Measurements from ENCODE around the gene SIPA1L3.
"Not testable (repeated sequence)": the region's sequence is repeated elsewhere in the genome, so short reads cannot be mapped to it uniquely, and the experiment has no call there.

SIPA1L3 gene

DNA sequence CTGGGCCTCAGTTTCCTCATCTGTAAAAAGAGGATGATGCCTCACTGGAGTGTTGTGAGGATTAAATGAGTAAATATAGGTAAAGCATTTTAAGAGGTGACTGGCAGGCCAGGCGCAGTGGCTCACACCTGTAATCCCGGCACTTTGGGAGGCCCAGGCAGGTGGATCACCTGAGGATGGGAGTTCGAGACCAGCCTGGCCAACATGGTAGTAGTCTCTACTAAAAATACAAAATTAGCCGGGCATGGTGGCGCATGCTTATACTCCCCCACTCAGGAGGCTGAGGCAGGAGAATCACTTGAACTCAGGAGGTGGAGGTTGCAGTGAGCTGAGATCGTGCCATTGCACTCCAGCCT, 317.8 kb downstream of the SIPA1L3 start:
- peaks cover 29% of the 10 kb centered on the region for H3K27me3 ChIP-seq (ENCODE audit: control insufficient read depth, insufficient read depth, low read length, poor library complexity, severe bottlenecking)
- not testable (repeated sequence) for H3K4me1 ChIP-seq (ENCODE audit: control insufficient read depth, insufficient read depth, low read length); H3K9me3 ChIP-seq (ENCODE audit: control insufficient read depth, low read length); H3K4me3 ChIP-seq (ENCODE audit: insufficient read depth, low read depth, low read length); H3K27ac ChIP-seq (ENCODE audit: insufficient read depth, low read depth, low read length, poor library complexity, severe bottlenecking); H3K36me3 ChIP-seq (ENCODE audit: control insufficient read depth, insufficient read depth, low read length)
- 93 to 96% methylated on average over 5 of the region's 6 CpGs for WGBS, 2 experiments

DNA sequence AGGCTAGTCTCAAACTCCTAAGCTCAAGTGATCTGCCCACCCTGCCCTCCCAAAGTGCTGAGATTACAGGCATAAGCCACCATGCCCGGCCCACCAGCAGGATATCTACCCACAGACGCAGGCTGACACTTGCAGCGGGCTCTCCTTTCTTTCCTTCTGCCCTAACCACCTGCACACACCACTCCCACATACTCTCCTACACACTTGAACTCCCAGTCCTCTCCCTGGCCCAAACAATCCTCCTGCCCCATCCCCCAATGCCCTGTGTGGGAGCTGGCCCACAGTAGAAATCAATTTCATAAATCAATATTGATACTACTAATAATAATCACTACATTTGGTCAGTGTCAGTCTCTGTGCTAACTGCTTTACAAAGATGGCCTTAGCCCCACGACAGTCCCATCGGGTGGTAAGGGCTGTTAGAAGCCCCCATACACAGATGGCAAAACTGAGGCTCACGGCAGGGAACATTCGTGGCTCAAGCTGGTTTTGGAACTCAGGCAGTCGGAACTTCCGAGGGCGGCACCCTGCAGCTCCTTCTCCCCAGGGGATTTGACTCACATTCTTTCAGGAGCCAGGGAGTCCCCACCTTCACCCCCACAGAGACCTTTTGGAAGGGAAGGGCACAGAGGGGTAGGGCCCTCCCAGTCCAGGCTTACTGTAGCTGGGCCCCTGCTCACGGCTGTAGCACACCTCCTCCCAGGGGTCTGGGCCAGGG, 320.4 kb downstream of the SIPA1L3 start:
- 38 to 45% methylated on average over 11 of the region's 11 CpGs for WGBS, 2 experiments
- H3K9me3 ChIP-seq (ENCODE audit: control insufficient read depth, low read length) = no peaks in the 10 kb centered on the region
- H3K36me3 ChIP-seq (ENCODE audit: control insufficient read depth, insufficient read depth, low read length) = no peaks in the 10 kb centered on the region
- H3K27me3 ChIP-seq (ENCODE audit: control insufficient read depth, insufficient read depth, low read length, poor library complexity, severe bottlenecking) = peaks cover 47% of the 10 kb centered on the region
- no peak overlapping the region for H3K27ac ChIP-seq (ENCODE audit: insufficient read depth, low read depth, low read length, poor library complexity, severe bottlenecking)
- H3K4me1 ChIP-seq (ENCODE audit: control insufficient read depth, insufficient read depth, low read length) = peaks cover 5% of the 10 kb centered on the region
- H3K4me3 ChIP-seq (ENCODE audit: insufficient read depth, low read depth, low read length) = no peak overlapping the region

DNA sequence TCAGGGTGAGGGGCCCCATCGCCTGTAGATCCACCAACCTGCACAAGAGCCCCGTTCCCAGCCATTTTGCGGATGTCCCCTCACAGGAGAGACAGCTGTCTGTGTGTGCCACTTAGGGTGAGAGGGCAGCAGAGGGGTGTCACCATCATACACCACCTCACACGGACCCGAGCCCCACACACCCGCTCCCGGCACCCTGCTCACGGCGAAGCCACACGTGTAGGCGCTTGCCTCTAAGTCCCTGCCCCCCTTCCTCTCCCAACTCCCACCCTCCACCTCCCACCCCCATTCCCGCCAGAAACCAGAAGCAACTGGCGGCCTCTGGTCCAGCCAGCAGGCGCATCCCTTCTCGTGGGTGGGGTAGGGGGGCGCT, 321.0 kb downstream of the SIPA1L3 start:
- H3K9me3 ChIP-seq (ENCODE audit: control insufficient read depth, low read length) = no peaks in the 10 kb centered on the region
- no peaks in the 10 kb centered on the region for H3K36me3 ChIP-seq (ENCODE audit: control insufficient read depth, insufficient read depth, low read length)
- H3K4me1 ChIP-seq (ENCODE audit: control insufficient read depth, insufficient read depth, low read length) = peaks cover 5% of the 10 kb centered on the region
- no peak overlapping the region for H3K4me3 ChIP-seq (ENCODE audit: insufficient read depth, low read depth, low read length)
- H3K27ac ChIP-seq (ENCODE audit: insufficient read depth, low read depth, low read length, poor library complexity, severe bottlenecking) = no peak overlapping the region
- WGBS, 2 experiments = 2 to 5% methylated on average over 11 to 12 of the region's 16 CpGs
- H3K27me3 ChIP-seq (ENCODE audit: control insufficient read depth, insufficient read depth, low read length, poor library complexity, severe bottlenecking) = peaks cover 47% of the 10 kb centered on the region

- Histone ChIP-seq H3K9me3 (ENCODE audit: control insufficient read depth, low read length) (no peaks in the 10 kb centered on the region), H3K27me3 (ENCODE audit: control insufficient read depth, insufficient read depth, low read length, poor library complexity, severe bottlenecking) (peaks cover 47% of the 10 kb centered on the region), H3K4me1 (ENCODE audit: control insufficient read depth, insufficient read depth, low read length) (peaks cover 5% of the 10 kb centered on the region), H3K27ac (ENCODE audit: insufficient read depth, low read depth, low read length, poor library complexity, severe bottlenecking) (no peak overlapping the region), H3K4me3 (ENCODE audit: insufficient read depth, low read depth, low read length) (peak overlapping the region; percentile 56), H3K36me3 (ENCODE audit: control insufficient read depth, insufficient read depth, low read length) (no peaks in the 10 kb centered on the region)
- 1% methylated on average over 80 of the region's 80 CpGs for WGBS, 2 experiments
Measured at GRCh38 chr19:38228491-38229439, 321.8 kb downstream of the SIPA1L3 start.

GRCh38 chr19:38229585-38230073, 322.6 kb downstream of the SIPA1L3 start:
- H3K27me3 ChIP-seq (ENCODE audit: control insufficient read depth, insufficient read depth, low read length, poor library complexity, severe bottlenecking) = peaks cover 47% of the 10 kb centered on the region
- H3K4me3 ChIP-seq (ENCODE audit: insufficient read depth, low read depth, low read length) = peak overlapping the region; percentile 56
- no peaks in the 10 kb centered on the region for H3K36me3 ChIP-seq (ENCODE audit: control insufficient read depth, insufficient read depth, low read length)
- peaks cover 5% of the 10 kb centered on the region for H3K4me1 ChIP-seq (ENCODE audit: control insufficient read depth, insufficient read depth, low read length)
- no peaks in the 10 kb centered on the region for H3K9me3 ChIP-seq (ENCODE audit: control insufficient read depth, low read length)
- 0 to 1% methylated on average over 54 of the region's 54 CpGs for WGBS, 2 experiments
- no peak overlapping the region for H3K27ac ChIP-seq (ENCODE audit: insufficient read depth, low read depth, low read length, poor library complexity, severe bottlenecking)

DNA sequence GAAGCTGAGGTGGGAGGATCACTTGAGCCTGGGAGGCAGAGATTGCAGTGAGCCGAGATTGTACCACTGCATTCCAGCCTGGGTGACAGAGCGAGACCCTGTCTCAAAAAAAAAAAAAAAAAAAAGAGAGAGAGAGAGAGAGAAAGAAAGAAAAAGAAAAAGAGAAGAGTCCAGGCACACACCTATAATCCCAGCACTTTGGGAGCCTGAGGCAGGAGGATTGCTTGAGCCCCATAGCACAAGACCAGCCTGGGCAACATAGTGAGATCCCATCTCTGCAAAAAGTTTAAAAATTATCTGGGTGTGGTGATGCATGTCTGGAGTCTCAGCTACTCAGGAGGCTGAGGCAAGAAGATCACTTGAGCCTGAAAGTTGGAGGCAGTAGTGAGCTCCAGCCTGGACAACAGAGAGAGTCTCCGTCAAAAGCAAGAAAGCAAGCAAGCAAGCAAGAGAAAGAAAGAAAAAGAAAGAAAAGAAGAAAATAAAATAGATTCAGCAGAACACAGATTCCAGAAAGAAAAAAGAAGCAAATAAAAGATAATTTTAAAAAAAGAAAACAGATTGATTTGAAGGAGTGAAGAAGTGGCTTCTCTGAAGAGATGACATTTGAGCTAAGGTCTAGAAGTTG, 323.6 kb downstream of the SIPA1L3 start:
- 82 to 89% methylated on average over 1 to 3 of the region's 3 CpGs for WGBS, 2 experiments
- H3K9me3 ChIP-seq (ENCODE audit: control insufficient read depth, low read length); H3K4me3 ChIP-seq (ENCODE audit: insufficient read depth, low read depth, low read length); H3K4me1 ChIP-seq (ENCODE audit: control insufficient read depth, insufficient read depth, low read length); H3K27ac ChIP-seq (ENCODE audit: insufficient read depth, low read depth, low read length, poor library complexity, severe bottlenecking); H3K36me3 ChIP-seq (ENCODE audit: control insufficient read depth, insufficient read depth, low read length): not testable (repeated sequence)
- peaks cover 47% of the 10 kb centered on the region for H3K27me3 ChIP-seq (ENCODE audit: control insufficient read depth, insufficient read depth, low read length, poor library complexity, severe bottlenecking)

DNA sequence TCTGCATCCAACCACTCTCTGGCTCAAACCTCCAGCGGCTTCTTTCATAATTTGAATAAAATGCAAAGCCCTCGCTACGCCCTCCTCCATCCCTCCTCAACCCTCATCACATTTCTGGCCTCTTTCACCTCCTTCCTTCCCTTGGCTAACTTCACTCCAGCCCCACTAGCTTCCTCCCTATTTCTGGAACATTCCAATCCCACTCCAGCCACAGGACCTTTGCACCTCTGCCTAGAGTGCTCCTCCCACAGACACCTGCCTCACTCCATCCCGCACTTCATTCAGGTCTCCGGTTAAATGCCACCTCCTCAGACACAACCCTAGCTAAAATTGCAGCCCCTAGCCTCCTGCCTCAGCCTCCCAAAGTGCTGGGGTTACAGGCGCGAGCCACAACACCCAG, 324.9 kb downstream of the SIPA1L3 start:
- Histone ChIP-seq H3K27me3 (ENCODE audit: control insufficient read depth, insufficient read depth, low read length, poor library complexity, severe bottlenecking) (peaks cover 39% of the 10 kb centered on the region), H3K36me3 (ENCODE audit: control insufficient read depth, insufficient read depth, low read length) (no peaks in the 10 kb centered on the region), H3K4me1 (ENCODE audit: control insufficient read depth, insufficient read depth, low read length) (peaks cover 5% of the 10 kb centered on the region), H3K27ac (ENCODE audit: insufficient read depth, low read depth, low read length, poor library complexity, severe bottlenecking) (no peak overlapping the region), H3K4me3 (ENCODE audit: insufficient read depth, low read depth, low read length) (no peak overlapping the region), H3K9me3 (ENCODE audit: control insufficient read depth, low read length) (no peaks in the 10 kb centered on the region)
- WGBS, 2 experiments = 88% methylated on average over 7 of the region's 7 CpGs

DNA sequence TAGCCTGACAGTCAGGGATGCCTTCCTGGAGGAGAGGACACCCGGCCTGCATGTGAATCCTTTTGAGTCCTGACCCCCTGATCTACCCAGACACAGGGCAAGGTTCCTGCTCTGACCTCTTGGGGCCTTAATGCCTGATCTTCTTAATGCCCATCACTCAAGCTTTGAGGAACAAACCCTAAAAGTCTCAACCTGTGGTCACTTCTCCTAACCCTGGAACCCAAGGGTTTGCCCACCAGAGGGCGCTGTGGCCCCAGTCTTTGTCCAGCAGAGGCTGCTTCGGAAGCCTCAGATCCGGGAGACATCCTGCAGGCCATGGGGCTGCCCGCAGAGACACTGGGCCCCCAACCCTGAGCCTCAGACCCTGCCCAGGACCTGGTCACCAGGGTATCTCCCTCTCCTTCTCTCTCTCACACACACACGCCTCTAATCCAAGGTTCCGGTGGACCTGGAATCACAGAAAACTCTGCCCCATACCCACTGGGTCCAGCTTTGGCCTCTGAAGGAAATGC, 326.8 kb downstream of the SIPA1L3 start:
- Histone ChIP-seq H3K36me3 (ENCODE audit: control insufficient read depth, insufficient read depth, low read length) (no peaks in the 10 kb centered on the region), H3K27ac (ENCODE audit: insufficient read depth, low read depth, low read length, poor library complexity, severe bottlenecking) (no peak overlapping the region), H3K4me3 (ENCODE audit: insufficient read depth, low read depth, low read length) (no peak overlapping the region), H3K9me3 (ENCODE audit: control insufficient read depth, low read length) (no peaks in the 10 kb centered on the region), H3K27me3 (ENCODE audit: control insufficient read depth, insufficient read depth, low read length, poor library complexity, severe bottlenecking) (peaks cover 23% of the 10 kb centered on the region), H3K4me1 (ENCODE audit: control insufficient read depth, insufficient read depth, low read length) (no peaks in the 10 kb centered on the region)
- 22 to 24% methylated on average over 7 of the region's 7 CpGs for WGBS, 2 experiments

DNA sequence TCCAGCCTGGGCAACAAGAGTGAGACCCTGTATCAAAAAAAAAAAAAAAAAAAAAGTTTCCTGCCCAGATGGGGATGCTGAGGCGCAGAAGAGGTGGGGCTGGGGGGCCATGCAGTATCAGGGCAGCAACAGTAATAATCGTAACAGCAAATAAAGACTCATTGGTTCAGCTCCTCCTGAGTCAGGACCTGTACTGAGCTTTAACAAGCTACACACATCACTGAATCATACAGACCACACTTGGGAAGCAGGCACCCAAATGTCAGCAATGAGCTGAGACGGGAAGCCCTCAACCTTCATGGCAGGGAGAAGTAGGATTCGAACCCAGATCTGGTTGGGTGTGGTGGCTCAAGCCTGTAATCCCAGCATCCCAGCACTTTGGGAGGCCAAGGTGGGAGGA, 327.6 kb downstream of the SIPA1L3 start:
- H3K27ac ChIP-seq (ENCODE audit: insufficient read depth, low read depth, low read length, poor library complexity, severe bottlenecking) = no peak overlapping the region
- no peaks in the 10 kb centered on the region for H3K9me3 ChIP-seq (ENCODE audit: control insufficient read depth, low read length)
- H3K36me3 ChIP-seq (ENCODE audit: control insufficient read depth, insufficient read depth, low read length) = no peaks in the 10 kb centered on the region
- H3K4me1 ChIP-seq (ENCODE audit: control insufficient read depth, insufficient read depth, low read length) = no peaks in the 10 kb centered on the region
- 95% methylated on average over 4 of the region's 4 CpGs for WGBS, 2 experiments
- peaks cover 18% of the 10 kb centered on the region for H3K27me3 ChIP-seq (ENCODE audit: control insufficient read depth, insufficient read depth, low read length, poor library complexity, severe bottlenecking)
- no peak overlapping the region for H3K4me3 ChIP-seq (ENCODE audit: insufficient read depth, low read depth, low read length)

GRCh38 chr19:38239816-38240215, 332.8 kb downstream of the SIPA1L3 start:
- H3K36me3 ChIP-seq (ENCODE audit: control insufficient read depth, insufficient read depth, low read length) = no peaks in the 10 kb centered on the region
- H3K27me3 ChIP-seq (ENCODE audit: control insufficient read depth, insufficient read depth, low read length, poor library complexity, severe bottlenecking) = peaks cover 4% of the 10 kb centered on the region
- WGBS, 2 experiments = 87 to 92% methylated on average over 8 of the region's 8 CpGs
- no peak overlapping the region for H3K27ac ChIP-seq (ENCODE audit: insufficient read depth, low read depth, low read length, poor library complexity, severe bottlenecking)
- H3K4me3 ChIP-seq (ENCODE audit: insufficient read depth, low read depth, low read length) = no peak overlapping the region
- no peaks in the 10 kb centered on the region for H3K4me1 ChIP-seq (ENCODE audit: control insufficient read depth, insufficient read depth, low read length)
- H3K9me3 ChIP-seq (ENCODE audit: control insufficient read depth, low read length) = no peaks in the 10 kb centered on the region
